Esophagus squamous epithelium (tissue), 5 donors: ENCODE results near the gene TIMM22. TPM values are rescaled to one million over a fixed set of nuclear protein-coding genes. Genes with fewer than 3 reads are reported as not detected.

Source experiments
- DNase-seq: peaks from one replicate; lab custom pipeline; 2025; lab: John Stamatoyannopoulos, UW
- H3K27ac ChIP-seq, 4 donors: fragments of 200-600 bp; sonication (generic); one replicate each; pipeline ENCODE4 v1.5.1; 2016 to 2019; ENCODE audit warnings: mild to moderate bottlenecking in 1 of 4
- H3K27me3 ChIP-seq, 4 donors: fragments of 200-600 bp; sonication (generic); 1 replicate in 3 of 4; 2 replicates in 1 of 4; pipeline versions ENCODE4 v1.5.1 to v1.6.0; 2017 to 2021; ENCODE audit warnings: antibody characterized with exemption in 1 of 4
- H3K36me3 ChIP-seq, 3 donors: fragments of 200-600 bp; sonication (generic); one replicate each; pipeline ENCODE4 v1.5.1; 2016 to 2019
- H3K4me1 ChIP-seq, 3 donors: fragments of 200-600 bp; sonication (generic); one replicate each; pipeline ENCODE4 v1.5.1; 2017 to 2019
- H3K4me3 ChIP-seq, 4 donors: fragments of 200-600 bp; sonication (generic); 1 replicate in 3 of 4; 2 replicates in 1 of 4; pipeline ENCODE4 v1.5.1; 2016 to 2019; ENCODE audit warnings: mild to moderate bottlenecking in 2 of 4, moderate library complexity in 1 of 4
- H3K9me3 ChIP-seq, 3 donors: fragments of 200-600 bp; sonication (generic); one replicate each; pipeline ENCODE4 v1.5.1; 2016 to 2019
- CTCF ChIP-seq, 6 experiments: fragments of 450-650 bp in 4 of 6; fragments of 200-600 bp in 2 of 6; sonication (generic) in 2 of 6; IDR thresholded peaks; one replicate each; pipeline ENCODE4 v1.5.1; 2016 to 2019; ENCODE audit warnings: antibody characterized with exemption in 6 of 6, mild to moderate bottlenecking in 4 of 6, moderate library complexity in 4 of 6
- POLR2A ChIP-seq, 4 donors: fragments of 450-650 bp; IDR thresholded peaks; one replicate each; pipeline ENCODE4 v1.6.1; 2017; ENCODE audit warnings: antibody characterized with exemption in 4 of 4, mild to moderate bottlenecking in 4 of 4, moderate library complexity in 3 of 4
- WGBS, 2 donors: methylation state at CpG; one replicate each; pipeline ENCODE4 v1.1.5; 2018; 5-methylcytosine and 5-hydroxymethylcytosine counted together
- intact Hi-C: fragments of 100-400 bp; cut with DNase I; formaldehyde crosslinking; loops from one replicate; pipeline ENCODE4 v1.15.0; 2022
- total RNA-seq, 4 donors: library from RNA; depleted of rRNA; stranded (reverse); fragments of >200 nt; gene quantifications; one replicate each; pipeline ENCODE4 v1.1.0, GENCODE V29; 2016
- donor health status: DM: yes; HTN: yes; CAD: no.

The TIMM22 gene
- total RNA-seq, 4 donors from 2014 or later = 7.7 to 18.5 (median 11.8) TPM

GRCh38 chr17:1035546-1036170, 38.7 kb downstream of the TIMM22 start:
- WGBS, 2 donors = 0 to 77% methylated on average over 1 to 10 of the region's 17 CpGs
- TF ChIP-seq CTCF (IDR thresholded peaks at IDR 0.05) = no peak
- TF ChIP-seq POLR2A (IDR thresholded peaks at IDR 0.05) = no peak
- DNase-seq = no peak
- no peak overlapping the region for H3K4me3 ChIP-seq
- H3K36me3 ChIP-seq = peaks cover 0 to 95% (median 15%) of the 10 kb centered on the region in 3 donors
- no peak overlapping the region for H3K27ac ChIP-seq
- no peaks in the 10 kb centered on the region for H3K27me3 ChIP-seq
- peaks cover 7 to 52% (median 27%) of the 10 kb centered on the region in 3 donors for H3K4me1 ChIP-seq
- intact Hi-C loops = no loop called here
- no peaks in the 10 kb centered on the region for H3K9me3 ChIP-seq

GRCh38 chr17:1036171-1036844, 39.4 kb downstream of the TIMM22 start:
- H3K27ac ChIP-seq = no peak overlapping the region
- H3K27me3 ChIP-seq = no peaks in the 10 kb centered on the region
- H3K9me3 ChIP-seq = no peaks in the 10 kb centered on the region
- H3K36me3 ChIP-seq = peaks cover 0 to 95% (median 15%) of the 10 kb centered on the region in 3 donors
- no peak for DNase-seq
- H3K4me1 ChIP-seq = peaks cover 1 to 48% (median 21%) of the 10 kb centered on the region in 3 donors
- intact Hi-C loops = no loop called here
- 83 to 88% methylated on average over 16 to 18 of the region's 24 CpGs for WGBS, 2 donors
- no peak overlapping the region for H3K4me3 ChIP-seq
- TF ChIP-seq POLR2A (IDR thresholded peaks at IDR 0.05) = no peak
- TF ChIP-seq CTCF (IDR thresholded peaks at IDR 0.05) = no peak

GRCh38 chr17:1036845-1037237, 39.9 kb downstream of the TIMM22 start:
- H3K4me1 ChIP-seq = peaks cover 0 to 43% (median 17%) of the 10 kb centered on the region in 3 donors
- no peak overlapping the region for H3K4me3 ChIP-seq
- no peak for DNase-seq
- H3K9me3 ChIP-seq = no peaks in the 10 kb centered on the region
- H3K27ac ChIP-seq = no peak overlapping the region
- H3K36me3 ChIP-seq = peaks cover 0 to 96% (median 15%) of the 10 kb centered on the region in 3 donors
- WGBS, 2 donors = 76 to 80% methylated on average over 1 to 2 of the region's 2 CpGs
- intact Hi-C loops = no loop called here
- no peak for TF ChIP-seq CTCF (IDR thresholded peaks at IDR 0.05)
- TF ChIP-seq POLR2A (IDR thresholded peaks at IDR 0.05) = no peak
- H3K27me3 ChIP-seq = no peaks in the 10 kb centered on the region

DNA sequence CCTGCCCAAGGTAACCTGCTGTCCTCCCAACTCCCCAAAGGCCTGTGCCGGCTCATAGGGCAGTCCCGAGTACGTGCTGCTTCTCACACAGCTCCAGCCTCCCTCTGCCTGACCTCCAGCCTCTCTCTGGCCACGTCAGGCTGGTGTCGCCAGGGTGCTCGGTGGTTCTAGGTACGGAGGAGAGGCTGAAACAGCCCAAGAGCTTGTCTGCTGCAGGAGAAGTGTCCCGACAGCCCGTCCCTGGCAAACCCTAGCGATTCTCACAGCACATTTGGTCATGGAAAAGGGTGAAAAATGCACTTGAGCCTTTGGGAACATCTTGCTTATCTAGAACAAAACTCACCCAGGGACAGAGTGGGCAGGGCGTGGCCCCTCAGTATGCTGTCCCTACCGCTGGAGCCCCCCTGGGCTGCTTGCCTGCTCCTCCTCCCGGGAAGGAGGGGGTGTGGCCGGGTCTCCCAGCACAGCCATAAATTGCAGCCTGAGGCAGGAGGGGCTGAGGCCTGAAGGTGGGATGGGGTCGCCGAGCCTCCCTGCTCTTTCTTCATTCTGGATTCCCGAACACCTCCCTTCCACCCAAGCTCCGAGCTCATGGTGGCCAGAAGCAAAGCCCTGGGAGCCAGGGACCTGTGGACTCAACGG, 40.4 kb downstream of the TIMM22 start:
- H3K27me3 ChIP-seq = no peaks in the 10 kb centered on the region
- intact Hi-C loops = no loop called here
- H3K9me3 ChIP-seq = no peaks in the 10 kb centered on the region
- no peak overlapping the region for H3K27ac ChIP-seq
- DNase-seq = no peak
- no peak overlapping the region for H3K4me3 ChIP-seq
- peaks cover 0 to 37% (median 13%) of the 10 kb centered on the region in 3 donors for H3K4me1 ChIP-seq
- no peak for TF ChIP-seq POLR2A (IDR thresholded peaks at IDR 0.05)
- no peak for TF ChIP-seq CTCF (IDR thresholded peaks at IDR 0.05)
- H3K36me3 ChIP-seq = peaks cover 0 to 96% (median 15%) of the 10 kb centered on the region in 3 donors
- WGBS, 2 donors = 83 to 92% methylated on average over 3 to 11 of the region's 19 CpGs
